Posterior cingulate gyrus (tissue), 11 donors: ENCODE data around the gene VASP.

Source experiments
- DNase-seq, 10 donors: peaks; one replicate each; pipeline versions ENCODE4 v3.0.0 to v3.0.0-alpha.2; 2020 to 2021; ENCODE audit warnings: mixed read lengths in 3 of 10
- intact Hi-C: fragments of 100-400 bp; cut with DNase I; formaldehyde crosslinking; loops from one replicate; pipeline ENCODE4 v1.15.1; 2023

The VASP gene

DNA sequence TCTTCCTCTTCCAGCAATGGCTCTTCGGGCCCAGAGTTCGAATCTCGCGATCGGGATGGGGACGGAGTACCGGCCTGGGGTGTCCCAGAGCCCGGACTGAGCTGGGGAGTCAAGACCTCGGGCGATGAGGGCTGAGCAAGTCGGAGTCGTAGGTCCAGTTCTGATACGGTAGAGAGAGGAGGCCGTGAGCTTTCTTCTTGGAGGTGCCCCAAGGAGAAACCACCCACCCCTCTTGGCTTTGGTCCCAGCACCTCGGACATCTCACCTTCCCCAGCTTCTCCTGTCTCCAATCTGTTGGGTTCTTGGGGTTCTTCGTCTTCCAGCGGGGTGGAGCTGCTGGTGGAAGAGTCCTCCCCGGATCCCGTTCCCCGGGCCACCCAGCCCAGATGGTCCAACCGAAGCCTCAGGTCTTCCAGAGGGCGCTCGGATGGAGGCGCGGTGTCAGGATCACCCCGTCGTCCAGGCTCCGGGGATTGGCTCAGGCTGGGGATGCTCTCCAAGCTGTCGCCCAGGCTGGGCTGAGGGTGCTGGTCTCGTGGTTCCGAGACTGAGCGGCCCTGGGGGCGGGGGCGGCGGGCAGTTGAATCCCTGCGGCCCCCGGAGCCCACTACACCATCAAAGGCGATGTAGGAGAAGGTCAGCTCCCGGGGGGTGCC lies 12.9 kb upstream of the VASP start:
- intact Hi-C loops: no loop called here
- no peak for DNase-seq

- intact Hi-C loops: no loop called here
- DNase-seq: no peak
Observed at GRCh38 chr19:45495178-45495577, 12.1 kb upstream of the VASP start.

- intact Hi-C loops: no loop called here
- peak in 3 of 10 donors; percentile 33 to 90 (median 85) for DNase-seq
Observed at GRCh38 chr19:45496349-45496953, 10.8 kb upstream of the VASP start.

- no peak for DNase-seq
- intact Hi-C loops: no loop called here
Observed at GRCh38 chr19:45497791-45498190, 9.5 kb upstream of the VASP start.

DNA sequence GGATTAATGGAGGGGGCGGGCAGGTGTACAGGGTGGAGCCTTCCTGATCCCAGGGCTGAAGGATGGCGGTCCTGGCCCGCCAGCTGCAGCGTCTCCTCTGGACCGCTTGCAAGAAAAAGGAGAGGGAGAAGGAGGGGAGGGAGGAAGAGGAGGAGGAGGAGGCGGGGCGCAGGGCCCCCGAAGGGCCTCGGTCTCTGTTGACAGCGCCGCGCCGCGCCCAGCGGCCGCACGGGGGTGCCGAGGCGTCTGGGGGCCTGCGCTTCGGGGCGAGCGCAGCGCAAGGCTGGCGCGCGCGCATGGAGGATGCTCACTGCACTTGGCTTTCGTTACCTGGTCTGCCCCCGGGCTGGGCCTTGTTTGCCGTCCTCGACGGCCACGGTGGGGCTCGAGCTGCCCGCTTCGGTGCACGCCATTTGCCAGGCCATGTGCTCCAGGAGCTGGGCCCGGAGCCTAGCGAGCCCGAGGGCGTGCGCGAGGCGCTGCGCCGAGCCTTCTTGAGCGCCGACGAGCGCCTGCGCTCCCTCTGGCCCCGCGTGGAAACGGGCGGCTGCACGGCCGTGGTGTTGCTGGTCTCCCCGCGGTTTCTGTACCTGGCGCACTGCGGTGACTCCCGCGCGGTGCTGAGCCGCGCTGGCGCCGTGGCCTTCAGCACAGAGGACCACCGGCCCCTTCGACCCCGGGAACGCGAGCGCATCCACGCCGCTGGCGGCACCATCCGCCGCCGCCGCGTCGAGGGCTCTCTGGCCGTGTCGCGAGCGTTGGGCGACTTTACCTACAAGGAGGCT lies 8.7 kb upstream of the VASP start, which contains the start of gene PPM1N:
Gene PPM1N (plus strand): TSS at position 33 of the 785 bp plus-strand sequence. CDS start 30 bp downstream, at position 63.
- intact Hi-C loops: no loop called here
- peak in 3 of 10 donors; percentile 36 to 88 (median 85) for DNase-seq

- intact Hi-C loops: no loop called here
- DNase-seq: peak in 1 of 10 donors; percentile 84
Observed at GRCh38 chr19:45499196-45500180, 7.8 kb upstream of the VASP start.

GRCh38 chr19:45500918-45501729 lies 6.2 kb upstream of the VASP start:
- DNase-seq: no peak
- intact Hi-C loops: no loop called here

DNA sequence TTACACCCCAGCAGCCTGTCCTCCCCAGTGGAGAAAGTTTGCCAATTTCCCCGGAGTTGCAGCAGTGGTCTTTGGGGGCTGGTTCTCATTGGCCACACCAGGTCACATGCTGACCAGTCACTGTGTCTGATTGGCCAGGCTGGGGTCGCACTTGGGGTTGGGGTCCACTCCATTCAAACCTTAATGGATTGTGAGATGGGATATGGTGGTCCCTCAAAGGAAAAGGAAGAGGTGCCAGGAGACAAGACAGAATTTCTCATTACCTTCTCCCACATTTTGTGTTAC lies 5.6 kb upstream of the VASP start:
- peak in 1 of 10 donors; percentile 40 for DNase-seq
- intact Hi-C loops: no loop called here

- intact Hi-C loops: no loop called here
- no peak for DNase-seq
Observed at GRCh38 chr19:45502111-45502510, 5.2 kb upstream of the VASP start.

DNA sequence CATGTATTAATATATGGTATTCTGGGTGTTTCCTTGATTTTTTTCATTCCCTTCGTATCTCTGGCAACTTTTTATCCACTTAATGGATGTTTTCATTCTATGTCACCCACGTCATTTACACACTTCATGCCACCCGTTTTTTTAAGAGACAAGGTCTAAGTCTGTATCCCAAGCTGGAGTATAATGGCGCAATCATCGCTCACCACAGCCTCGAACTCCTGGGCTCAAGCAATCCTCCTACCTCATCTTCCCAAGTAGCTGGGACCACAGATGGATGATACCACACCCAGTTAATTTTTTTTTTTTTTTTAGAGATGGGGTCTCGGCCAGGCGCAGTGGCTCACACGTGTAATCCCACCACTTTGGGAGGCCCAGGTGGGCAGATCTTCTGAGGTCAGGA lies 3.4 kb upstream of the VASP start:
- no peak for DNase-seq
- intact Hi-C loops: no loop called here

- intact Hi-C loops: no loop called here
- DNase-seq: peak in 1 of 10 donors; percentile 55
Observed at GRCh38 chr19:45505151-45505995, 1.9 kb upstream of the VASP start.

DNA sequence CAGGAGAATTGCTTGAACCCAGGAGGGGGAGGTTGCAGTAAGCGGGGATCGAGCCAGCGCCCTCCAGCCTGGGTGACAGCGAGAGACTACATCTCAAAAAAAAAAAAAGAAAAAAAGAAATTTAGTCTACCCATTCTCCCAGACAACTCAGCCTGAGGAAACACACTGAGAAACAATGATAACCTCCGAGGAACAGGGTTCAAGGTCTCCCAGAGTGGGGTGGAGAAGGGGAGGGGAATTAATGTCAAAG lies 1.4 kb upstream of the VASP start:
- intact Hi-C loops: no loop called here
- peak in 1 of 10 donors; percentile 57 for DNase-seq

DNA sequence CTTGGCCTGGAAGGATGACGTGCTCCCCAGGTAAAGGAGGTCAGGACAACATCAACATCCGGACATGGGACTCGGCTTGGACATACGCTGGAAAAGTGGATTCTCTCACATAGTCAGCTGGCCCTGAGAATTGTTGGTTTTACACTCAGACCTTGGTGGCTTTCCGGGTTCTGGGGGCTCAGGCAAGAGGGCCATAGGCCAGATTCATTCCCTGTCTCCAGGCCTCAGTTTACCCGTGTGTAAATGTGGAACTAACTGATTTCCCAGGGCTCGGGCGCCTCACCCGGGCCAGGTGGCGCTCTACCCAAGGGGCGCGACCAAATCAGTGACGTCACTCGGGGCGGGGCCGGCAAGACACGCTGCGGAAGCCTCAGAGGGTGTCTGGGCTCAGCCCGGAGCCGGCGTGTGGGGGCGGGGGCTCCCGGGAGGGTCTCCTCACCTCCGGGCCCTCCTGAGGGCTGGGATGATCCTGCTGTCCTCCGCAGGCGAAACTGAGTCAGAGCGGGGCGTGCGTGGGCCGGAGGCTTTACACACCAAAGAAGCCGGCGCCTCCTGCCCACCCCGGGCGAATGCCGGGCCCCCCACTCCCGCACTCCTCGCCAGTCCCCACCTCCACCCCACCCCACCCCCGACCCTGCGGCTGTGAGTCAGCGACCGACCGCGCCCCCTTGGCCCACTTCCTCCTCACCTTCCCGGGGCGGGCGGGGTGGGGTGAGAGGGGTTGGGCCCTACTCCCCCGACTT lies 862 bp upstream of the VASP start:
- peak; percentile 86 to 99 (median 94) for DNase-seq
- intact Hi-C loops: no loop called here

DNA sequence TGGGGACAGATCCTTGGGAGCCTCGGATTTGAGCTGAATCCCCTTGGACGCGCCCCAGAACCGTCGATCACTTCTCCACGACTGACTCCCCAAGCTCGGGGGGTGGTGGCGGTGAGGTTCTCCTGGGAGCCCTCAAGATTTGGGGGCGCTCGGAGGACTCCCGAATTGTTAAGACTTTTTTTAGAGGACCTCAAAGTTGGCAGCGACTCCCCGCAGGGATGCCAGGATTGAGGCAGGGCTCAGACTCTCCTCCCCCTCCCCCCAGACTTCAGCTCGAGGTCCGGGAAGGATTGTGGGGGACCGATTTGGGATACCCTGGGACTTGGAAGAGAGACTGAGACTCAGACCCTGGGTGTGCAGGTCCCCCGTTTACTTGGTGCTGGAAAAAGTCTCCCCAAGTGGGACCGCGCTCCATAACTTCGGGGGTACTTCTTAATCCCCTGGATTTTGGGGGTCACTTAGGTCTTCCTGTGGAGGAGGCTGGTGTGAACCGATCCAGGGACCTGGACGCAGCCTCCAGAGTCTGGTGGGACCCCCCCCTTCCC lies 665 bp downstream of the VASP start:
- peak in 2 of 10 donors; percentile 57 to 71 for DNase-seq
- intact Hi-C loops: no loop called here

DNA sequence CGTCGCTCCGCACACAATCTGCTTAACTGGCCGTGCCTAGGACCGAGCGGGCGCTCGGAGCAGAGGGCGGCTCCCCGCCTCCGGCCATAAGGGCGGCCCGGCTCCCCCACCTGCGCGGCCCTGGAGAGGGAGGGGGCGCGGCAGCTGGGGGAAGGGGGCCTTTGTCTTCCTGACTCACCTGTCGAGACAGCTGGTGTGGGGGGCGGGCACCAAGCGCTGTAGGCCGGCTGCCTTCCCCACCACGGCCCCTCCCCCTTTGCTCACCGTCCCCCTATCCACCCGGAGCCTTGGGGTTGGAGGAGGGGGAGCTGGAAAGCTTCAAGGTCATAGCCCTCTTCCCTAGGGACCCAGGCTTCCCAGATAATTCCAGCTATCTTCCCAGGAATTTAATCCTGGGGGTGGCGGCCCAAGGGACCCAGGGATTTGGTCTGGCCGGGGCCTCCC lies 1.2 kb downstream of the VASP start:
- peak in 2 of 10 donors; percentile 65 to 70 for DNase-seq
- intact Hi-C loops: no loop called here

DNA sequence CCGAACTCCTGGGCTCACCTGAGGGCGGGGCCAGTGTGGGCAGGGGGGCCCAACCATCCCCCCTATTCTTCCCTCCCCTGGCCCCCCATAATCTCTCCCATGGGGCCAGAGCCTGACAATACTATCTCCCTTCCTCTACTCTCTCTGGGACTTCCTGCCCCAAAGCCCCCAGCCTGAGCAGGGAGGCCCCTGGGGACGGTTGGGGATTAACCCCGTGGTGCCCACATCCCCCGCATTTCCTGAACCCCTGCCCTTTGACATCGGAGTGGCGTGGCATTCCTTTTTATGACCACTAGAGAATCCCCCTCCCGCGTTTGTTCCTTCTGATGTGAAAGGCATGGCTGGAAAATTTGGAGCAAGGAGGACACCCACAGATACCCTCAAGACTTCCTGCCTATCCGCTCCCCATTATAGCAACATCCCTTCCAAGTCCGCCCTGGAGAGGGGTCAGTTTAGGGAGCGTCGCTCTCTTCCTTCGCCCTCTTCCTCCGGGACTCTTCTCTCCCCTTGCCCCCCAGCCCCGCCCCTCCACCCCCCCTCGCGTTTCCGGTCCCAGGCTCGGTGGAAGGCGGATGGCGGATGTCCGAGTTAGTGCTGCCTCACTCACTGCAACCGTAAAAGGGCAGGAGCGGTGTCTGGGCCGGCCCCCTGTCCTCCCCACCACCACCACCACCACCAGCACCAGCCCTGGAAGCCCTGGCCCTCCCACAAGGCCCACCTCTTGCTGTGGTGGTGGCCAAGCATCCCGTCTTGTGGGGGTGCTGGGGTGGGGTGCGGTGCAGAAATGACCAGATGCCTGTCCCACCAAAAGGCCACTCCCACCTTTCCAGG lies 1.8 kb downstream of the VASP start:
- intact Hi-C loops: no loop called here
- DNase-seq: peak in 3 of 10 donors; percentile 56 to 90 (median 65)

GRCh38 chr19:45509692-45510015 lies 2.4 kb downstream of the VASP start:
- peak in 2 of 10 donors; percentile 32 to 40 for DNase-seq
- intact Hi-C loops: loop anchor here (2.0 kb wide), 1 partner anchor 51 kb away; no protein-coding TSS in a partner anchor
